HG03571 (cell line): Measurements from ENCODE around the gene ADAD1.
"Not testable (repeated sequence)": the region's sequence is repeated elsewhere in the genome, so short reads cannot be mapped to it uniquely, and the experiment has no call there.

ENCODE experiments used
- ATAC-seq: cut with Tn5 transposase; IDR thresholded peaks from one replicate; pipeline ENCODE4 v1.9.1; 2021; ENCODE audit not compliant: unreplicated experiment

Gene ADAD1

GRCh38 chr4:122378711-122379110 is at the start of gene ADAD1:
ADAD1 (plus strand) TSS chr4:122379011; CDS start chr4:122380070, 1,059 bp downstream.
- no peak for ATAC-seq

- no peak for ATAC-seq
Observed at GRCh38 chr4:122329876-122330565, 48.8 kb upstream of the ADAD1 start.

GRCh38 chr4:122331195-122331594 is 47.6 kb upstream of the ADAD1 start:
- no peak for ATAC-seq

GRCh38 chr4:122334828-122335227 is 44.0 kb upstream of the ADAD1 start:
- ATAC-seq: no peak

- no peak for ATAC-seq
Observed at GRCh38 chr4:122341886-122342285, 36.9 kb upstream of the ADAD1 start.

GRCh38 chr4:122346036-122346435 is 32.8 kb upstream of the ADAD1 start:
- ATAC-seq: no peak

- no peak for ATAC-seq
Observed at GRCh38 chr4:122346503-122346902, 32.3 kb upstream of the ADAD1 start.

GRCh38 chr4:122356317-122356808 is 22.4 kb upstream of the ADAD1 start:
- no peak for ATAC-seq

- ATAC-seq: no peak
Observed at GRCh38 chr4:122360754-122361153, 18.1 kb upstream of the ADAD1 start.

GRCh38 chr4:122364700-122365404 is 14.0 kb upstream of the ADAD1 start:
- no peak for ATAC-seq

GRCh38 chr4:122368786-122369185 is 10.0 kb upstream of the ADAD1 start:
- not testable (repeated sequence) for ATAC-seq

GRCh38 chr4:122377352-122377751 is 1.5 kb upstream of the ADAD1 start:
- no peak for ATAC-seq

- no peak for ATAC-seq
Observed at GRCh38 chr4:122379239-122379638, 428 bp downstream of the ADAD1 start.

- ATAC-seq: no peak
Observed at GRCh38 chr4:122383341-122383740, 4.5 kb downstream of the ADAD1 start.

- no peak for ATAC-seq
Observed at GRCh38 chr4:122384245-122384644, 5.4 kb downstream of the ADAD1 start.

GRCh38 chr4:122393276-122393675 is 14.5 kb downstream of the ADAD1 start:
- no peak for ATAC-seq

- ATAC-seq: no peak
Observed at GRCh38 chr4:122403861-122404260, 25.1 kb downstream of the ADAD1 start.

- no peak for ATAC-seq
Observed at GRCh38 chr4:122412547-122412946, 33.7 kb downstream of the ADAD1 start.

GRCh38 chr4:122423246-122423645 is 44.4 kb downstream of the ADAD1 start:
- no peak for ATAC-seq

GRCh38 chr4:122431351-122431750 is 52.5 kb downstream of the ADAD1 start:
- no peak for ATAC-seq

- ATAC-seq: no peak
Observed at GRCh38 chr4:122434285-122434684, 55.5 kb downstream of the ADAD1 start.

GRCh38 chr4:122450847-122451246 is 72.0 kb downstream of the ADAD1 start:
- no peak for ATAC-seq
